NCI-H1105 (cell line): ENCODE results near the gene CA10.

Experiments used
- DNase-seq: peaks from one replicate; lab custom pipeline; 2025; lab: John Stamatoyannopoulos, UW

The CA10 gene

GRCh38 chr17:51676691-51677487 is 481.6 kb downstream of the CA10 start:
- no peak for DNase-seq

- DNase-seq, result no peak
Observed at GRCh38 chr17:51674579-51675255, 483.8 kb downstream of the CA10 start.

- DNase-seq, result no peak
Observed at GRCh38 chr17:51673070-51673469, 485.4 kb downstream of the CA10 start.

GRCh38 chr17:51672065-51672464 is 486.4 kb downstream of the CA10 start:
- no peak for DNase-seq

GRCh38 chr17:51670899-51671298 is 487.6 kb downstream of the CA10 start:
- no peak for DNase-seq

GRCh38 chr17:51668963-51669246 is 489.6 kb downstream of the CA10 start:
- DNase-seq, result no peak

- no peak for DNase-seq
Observed at GRCh38 chr17:51668155-51668962, 490.2 kb downstream of the CA10 start.

- no peak for DNase-seq
Observed at GRCh38 chr17:51667706-51668083, 490.8 kb downstream of the CA10 start.

- no peak for DNase-seq
Observed at GRCh38 chr17:51666971-51667705, 491.4 kb downstream of the CA10 start.

- DNase-seq, result no peak
Observed at GRCh38 chr17:51662204-51663056, 496.1 kb downstream of the CA10 start.

- DNase-seq, result no peak
Observed at GRCh38 chr17:51661403-51661802, 497.1 kb downstream of the CA10 start.

GRCh38 chr17:51660266-51660665 is 498.2 kb downstream of the CA10 start:
- no peak for DNase-seq

GRCh38 chr17:51657224-51657623 is 501.3 kb downstream of the CA10 start:
- no peak for DNase-seq

- no peak for DNase-seq
Observed at GRCh38 chr17:51653878-51654277, 504.6 kb downstream of the CA10 start.

- no peak for DNase-seq
Observed at GRCh38 chr17:51652529-51652928, 506.0 kb downstream of the CA10 start.

- DNase-seq, result no peak
Observed at GRCh38 chr17:51651513-51652298, 506.8 kb downstream of the CA10 start.

- no peak for DNase-seq
Observed at GRCh38 chr17:51650772-51651171, 507.7 kb downstream of the CA10 start.

GRCh38 chr17:51650202-51650601 is 508.3 kb downstream of the CA10 start:
- DNase-seq, result no peak

GRCh38 chr17:51647826-51648225 is 510.7 kb downstream of the CA10 start:
- no peak for DNase-seq

GRCh38 chr17:51647067-51647466 is 511.4 kb downstream of the CA10 start:
- DNase-seq, result no peak

- no peak for DNase-seq
Observed at GRCh38 chr17:51646539-51646938, 512.0 kb downstream of the CA10 start.
